ENCODE results near the gene SCRT2.
A peak's percentile ranks its signal among the peaks of the same experiment; 100 is the strongest.

The SCRT2 gene

DNA sequence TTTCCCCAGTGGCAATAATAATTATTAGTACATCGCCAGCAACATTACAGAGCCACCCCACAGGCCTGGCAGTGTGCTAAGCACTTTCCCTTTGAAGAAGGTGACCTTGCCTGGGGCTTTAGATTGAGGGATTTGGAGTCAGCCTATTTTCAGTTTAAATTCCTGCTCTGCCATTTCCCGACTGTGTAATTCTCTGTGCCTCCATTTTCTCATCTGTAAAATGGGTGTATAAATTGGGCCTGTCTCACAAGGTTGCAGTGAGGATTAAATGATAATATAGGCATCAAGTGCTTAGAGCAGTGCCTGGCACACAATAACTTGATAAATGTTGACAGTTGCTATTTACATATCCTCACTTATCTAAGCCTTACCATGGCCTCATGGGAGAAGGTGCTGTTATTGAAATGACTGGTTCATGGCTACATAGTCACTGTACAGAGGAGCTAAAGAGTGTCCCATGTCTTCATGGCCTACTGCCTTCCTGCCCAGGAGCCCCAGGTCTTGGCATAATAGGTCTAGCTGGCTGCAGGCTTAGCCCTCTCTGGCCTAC lies 5.1 kb upstream of the SCRT2 start:
- H3K4me3 ChIP-seq (ENCODE audit: low read depth, low read length): no peak overlapping the region
- TF ChIP-seq, protein P1, sequence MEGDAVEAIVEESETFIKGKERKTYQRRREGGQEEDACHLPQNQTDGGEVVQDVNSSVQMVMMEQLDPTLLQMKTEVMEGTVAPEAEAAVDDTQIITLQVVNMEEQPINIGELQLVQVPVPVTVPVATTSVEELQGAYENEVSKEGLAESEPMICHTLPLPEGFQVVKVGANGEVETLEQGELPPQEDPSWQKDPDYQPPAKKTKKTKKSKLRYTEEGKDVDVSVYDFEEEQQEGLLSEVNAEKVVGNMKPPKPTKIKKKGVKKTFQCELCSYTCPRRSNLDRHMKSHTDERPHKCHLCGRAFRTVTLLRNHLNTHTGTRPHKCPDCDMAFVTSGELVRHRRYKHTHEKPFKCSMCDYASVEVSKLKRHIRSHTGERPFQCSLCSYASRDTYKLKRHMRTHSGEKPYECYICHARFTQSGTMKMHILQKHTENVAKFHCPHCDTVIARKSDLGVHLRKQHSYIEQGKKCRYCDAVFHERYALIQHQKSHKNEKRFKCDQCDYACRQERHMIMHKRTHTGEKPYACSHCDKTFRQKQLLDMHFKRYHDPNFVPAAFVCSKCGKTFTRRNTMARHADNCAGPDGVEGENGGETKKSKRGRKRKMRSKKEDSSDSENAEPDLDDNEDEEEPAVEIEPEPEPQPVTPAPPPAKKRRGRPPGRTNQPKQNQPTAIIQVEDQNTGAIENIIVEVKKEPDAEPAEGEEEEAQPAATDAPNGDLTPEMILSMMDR (IDR thresholded peaks at IDR 0.05; ENCODE audit: borderline replicate concordance, insufficient read depth, low read depth, low read length): no peak

DNA sequence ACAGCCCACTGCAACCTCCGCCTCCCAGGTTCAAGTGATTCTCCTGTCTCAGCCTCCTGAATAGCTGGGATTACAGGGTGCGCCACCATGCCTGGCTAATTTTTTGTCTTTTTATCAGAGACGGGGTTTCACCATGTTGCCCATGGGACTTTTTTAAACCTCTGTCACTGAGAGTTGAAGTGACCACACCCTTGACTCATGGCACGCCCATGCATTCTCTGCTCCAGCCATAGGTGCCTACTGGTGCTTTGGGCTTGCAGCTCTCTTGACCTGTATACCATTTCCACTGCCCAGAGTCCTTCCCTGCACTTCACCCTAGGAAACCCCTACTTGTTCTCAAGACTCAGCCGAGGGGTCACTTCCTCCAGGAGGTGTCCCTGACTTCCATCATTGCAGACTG lies 2.4 kb upstream of the SCRT2 start:
- TF ChIP-seq, protein P1 (IDR thresholded peaks at IDR 0.05; ENCODE audit: borderline replicate concordance, insufficient read depth, low read depth, low read length): no peak
- H3K4me3 ChIP-seq (ENCODE audit: low read depth, low read length): no peak overlapping the region

DNA sequence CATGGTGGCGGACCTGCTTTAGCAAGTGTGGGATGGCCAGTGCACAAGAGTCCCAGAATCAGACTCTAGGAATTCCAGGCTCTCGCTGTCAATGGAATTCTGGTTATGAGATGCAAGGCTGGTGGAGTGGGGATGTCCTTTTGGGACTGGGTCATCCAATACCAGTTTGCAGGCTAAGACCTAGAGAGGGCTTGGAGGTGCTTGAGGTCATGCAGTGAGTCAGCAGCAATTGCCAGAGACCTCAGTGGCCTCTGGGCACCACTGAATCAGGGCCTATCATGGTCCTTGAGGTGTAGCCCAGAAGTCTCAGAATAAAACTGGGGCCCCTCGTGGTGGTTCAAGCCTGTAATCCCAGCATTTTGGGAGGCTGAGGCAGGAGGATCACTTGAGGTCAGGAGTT lies 1.4 kb upstream of the SCRT2 start:
- no peak overlapping the region for H3K4me3 ChIP-seq (ENCODE audit: low read depth, low read length)
- TF ChIP-seq, protein P1 (IDR thresholded peaks at IDR 0.05; ENCODE audit: borderline replicate concordance, insufficient read depth, low read depth, low read length): no peak

DNA sequence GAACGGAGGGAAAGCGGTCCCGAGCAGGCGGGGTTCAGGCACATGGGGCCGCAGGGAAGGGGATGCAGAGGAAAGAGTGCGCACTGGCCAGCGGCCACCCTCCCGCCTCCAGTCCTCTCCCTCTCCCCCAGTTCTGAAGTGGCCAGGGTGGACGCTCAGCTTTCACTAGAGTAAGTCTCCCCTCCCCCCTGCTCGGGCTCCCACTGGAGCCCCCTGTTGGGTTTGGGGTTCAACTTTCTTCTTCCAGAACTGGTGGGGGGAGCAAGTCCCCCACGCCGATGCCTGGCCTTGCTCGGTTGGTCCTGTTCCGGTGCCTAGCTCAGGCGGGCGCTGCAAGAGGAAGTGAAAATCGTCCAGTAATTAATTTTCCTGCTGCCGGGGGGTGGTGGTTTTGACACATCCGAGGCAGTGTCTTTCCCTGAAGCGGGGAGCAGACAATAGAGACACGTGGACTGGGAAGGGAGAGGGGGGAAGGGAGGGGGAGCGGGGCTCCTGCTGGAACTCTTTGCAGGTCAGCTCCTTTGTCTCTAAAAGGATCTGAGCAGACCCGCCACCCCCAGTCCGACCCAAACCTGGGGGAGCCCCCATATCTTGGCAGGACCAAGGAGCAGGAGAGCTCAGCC lies 824 bp upstream of the SCRT2 start:
- TF ChIP-seq, protein P1 (IDR thresholded peaks at IDR 0.05; ENCODE audit: borderline replicate concordance, insufficient read depth, low read depth, low read length): no peak
- no peak overlapping the region for H3K4me3 ChIP-seq (ENCODE audit: low read depth, low read length)

DNA sequence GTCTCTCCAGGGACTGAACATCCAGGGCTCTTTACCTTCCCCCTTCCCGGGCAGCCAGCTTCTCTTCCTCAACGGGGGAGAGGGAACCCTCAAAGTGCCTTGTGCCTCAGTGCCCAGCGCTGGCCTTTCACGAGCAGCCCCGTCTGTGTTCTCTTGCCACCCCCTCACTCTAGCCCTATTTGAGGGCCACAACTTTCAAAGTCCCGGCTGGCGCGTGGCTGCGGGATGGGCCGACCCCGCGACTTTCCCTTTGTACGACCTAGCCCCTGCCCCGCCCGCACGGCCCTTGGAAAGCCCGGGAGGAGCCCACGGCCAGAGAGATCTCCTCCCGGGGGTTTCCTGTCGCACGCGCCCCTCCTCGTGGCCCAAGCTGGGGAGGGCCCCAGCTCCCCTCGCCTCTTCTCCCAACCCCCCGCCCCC lies 559 bp downstream of the SCRT2 start:
- H3K4me3 ChIP-seq (ENCODE audit: low read depth, low read length): no peak overlapping the region
- TF ChIP-seq, protein P1 (IDR thresholded peaks at IDR 0.05; ENCODE audit: borderline replicate concordance, insufficient read depth, low read depth, low read length): no peak

DNA sequence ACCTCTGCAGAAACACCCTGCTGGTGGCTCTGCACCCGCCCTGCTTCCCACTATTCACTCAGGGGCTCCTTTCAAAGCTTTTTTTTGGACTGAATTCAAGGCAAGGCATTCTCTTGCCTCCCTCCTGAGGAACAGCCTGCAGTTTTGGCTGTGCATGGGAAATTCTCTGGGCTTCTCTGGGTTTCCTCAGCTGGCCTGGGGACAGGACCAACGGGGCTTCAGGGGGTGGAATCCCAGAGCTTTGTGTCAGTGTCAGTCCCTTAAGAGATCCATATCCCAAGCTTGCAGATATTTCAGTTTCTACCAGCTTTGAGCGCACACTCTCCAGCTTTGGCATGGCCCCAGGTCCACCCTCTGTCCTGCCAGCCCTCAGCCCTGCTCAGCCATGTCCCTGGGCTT lies 2.0 kb downstream of the SCRT2 start:
- TF ChIP-seq, protein P1 (IDR thresholded peaks at IDR 0.05; ENCODE audit: borderline replicate concordance, insufficient read depth, low read depth, low read length): no peak
- H3K4me3 ChIP-seq (ENCODE audit: low read depth, low read length): no peak overlapping the region

DNA sequence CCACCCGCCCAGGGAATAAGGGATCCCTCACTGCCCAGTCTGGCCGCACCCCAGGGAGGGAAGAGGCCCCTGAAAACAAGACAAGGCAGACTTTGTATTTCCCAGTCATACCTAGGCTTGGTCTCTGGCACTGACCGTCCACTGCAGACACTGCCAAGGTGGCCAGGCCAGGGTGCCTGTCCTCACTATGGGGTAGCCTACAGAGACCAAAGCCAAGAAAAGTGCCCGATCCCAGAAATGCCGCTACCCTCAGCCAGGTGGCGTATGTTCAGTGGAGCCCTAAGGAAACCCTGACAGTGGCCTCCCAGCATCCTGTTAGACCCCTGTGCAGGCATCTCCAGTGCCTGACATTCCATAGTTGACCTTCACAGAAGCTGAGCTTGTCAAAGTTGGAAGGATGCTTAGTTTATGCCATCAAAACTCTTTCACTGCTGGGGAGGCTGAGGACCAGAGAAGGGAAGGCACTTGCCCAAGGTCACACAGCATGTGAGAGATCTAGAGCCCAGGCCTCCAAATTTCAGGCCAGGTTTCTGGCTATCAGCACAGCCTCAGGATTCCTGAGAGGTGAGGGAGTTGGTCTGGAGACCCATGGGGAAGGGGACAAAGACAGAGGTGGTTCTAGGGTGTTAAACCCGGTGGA lies 2.5 kb downstream of the SCRT2 start:
- TF ChIP-seq, protein P1 (IDR thresholded peaks at IDR 0.05; ENCODE audit: borderline replicate concordance, insufficient read depth, low read depth, low read length): peak; percentile 30; the same call in 1 of the 2 replicates
- no peak overlapping the region for H3K4me3 ChIP-seq (ENCODE audit: low read depth, low read length)

All from GM12875 (cell line).